Right lobe of liver (tissue), 6 donors: ENCODE data around the gene RPTOR. TPM values are rescaled to one million over a fixed set of nuclear protein-coding genes. Genes with fewer than 3 reads are reported as not detected.
A peak's percentile ranks its signal among the peaks of the same experiment; 100 is the strongest.

Experiments used
- ATAC-seq, 4 donors: fragments of 200-7000 bp; cut with Tn5 transposase; one replicate each; pipeline ENCODE4 v1.9.1; 2020; ENCODE audit warnings: mild to moderate bottlenecking in 4 of 4, moderate library complexity in 4 of 4
- DNase-seq, 3 donors: peaks; one replicate each; pipeline ENCODE4 v3.0.0-alpha.2; 2020
- H3K27ac ChIP-seq, 3 donors: fragments of 200-600 bp; one replicate each; pipeline ENCODE4 v1.8.0; 2022
- H3K27me3 ChIP-seq, 2 donors: fragments of 200-600 bp; one replicate each; pipeline ENCODE4 v1.8.0; 2022
- H3K36me3 ChIP-seq, 4 donors: fragments of 200-600 bp; sonication (generic) in 1 of 4; one replicate each; pipeline versions ENCODE4 v1.5.1 to v1.8.0; 2017 to 2022; ENCODE audit warnings: control low read depth in 1 of 4
- H3K4me1 ChIP-seq, 4 donors: fragments of 200-600 bp; sonication (generic) in 1 of 4; one replicate each; pipeline versions ENCODE4 v1.5.1 to v1.8.0; 2017 to 2022; ENCODE audit warnings: control low read depth in 1 of 4
- H3K4me3 ChIP-seq, 3 donors: fragments of 200-600 bp; one replicate each; pipeline ENCODE4 v1.8.0; 2022
- H3K9me3 ChIP-seq, 4 donors: fragments of 200-600 bp; sonication (generic) in 1 of 4; one replicate each; pipeline versions ENCODE4 v1.5.1 to v1.8.0; 2017 to 2022; ENCODE audit warnings: control low read depth in 1 of 4
- CTCF ChIP-seq, 4 donors: fragments of 200-600 bp in 3 of 4; fragments of 450-650 bp in 1 of 4; IDR thresholded peaks; one replicate each; pipeline versions ENCODE4 v1.5.1 to v1.8.0; 2016 to 2022; ENCODE audit warnings: antibody characterized with exemption in 4 of 4, mild to moderate bottlenecking in 2 of 4
- POLR2A ChIP-seq: fragments of 450-650 bp; IDR thresholded peaks from one replicate; pipeline ENCODE4 v1.6.1; 2017; ENCODE audit warnings: antibody characterized with exemption, mild to moderate bottlenecking
- WGBS: methylation state at CpG from one replicate; pipeline ENCODE4 v1.1.6; 2018; ENCODE audit warnings: low coverage, low lambda C conversion rate; ENCODE audit not compliant: insufficient coverage; ENCODE audit errors: missing lambda C conversion rate; 5-methylcytosine and 5-hydroxymethylcytosine counted together
- intact Hi-C, 2 donors: fragments of 100-400 bp; cut with DNase I; formaldehyde crosslinking; loops; one replicate each; pipeline versions ENCODE4 v1.11.2 to v1.14.1; 2022
- total RNA-seq, 6 experiments: library from RNA; depleted of rRNA in 2 of 6; stranded (reverse); fragments of >200 nt in 2 of 6; fragmentation: NEBNext Ultra II Directional in 3 of 6; extraction: Animal tissue kit (Norgen Biotek cat#: 25700) in 3 of 6; gene quantifications; one replicate each; pipeline versions ENCODE4 v1.1.0 to v1.2.4, GENCODE V29; 2016 to 2023
- donor health status: DM: no; HTN: yes; CAD: no.
- donor health status: DM: no; HTN: no; CAD: no.
- donor health status: DM: no; HTN: no; CAD: no.
- donor health status: DM: no; HTN: yes; CAD: no.
- donor health status: DM: no; HTN: yes; CAD: no.

RPTOR gene
- total RNA-seq, 6 experiments from 2014 or later: 13.1 to 24.0 (median 15.5) TPM

- no peak for DNase-seq
- 88% methylated on average over 5 of the region's 12 CpGs for WGBS
- Histone ChIP-seq H3K4me3 (no peak overlapping the region), H3K36me3 (no peaks in the 10 kb centered on the region), H3K27me3 (no peaks in the 10 kb centered on the region), H3K9me3 (no peaks in the 10 kb centered on the region), H3K27ac (no peak overlapping the region), H3K4me1 (peaks cover 0 to 4% (median 0%) of the 10 kb centered on the region in 4 donors)
- TF ChIP-seq POLR2A (no peak), CTCF (IDR thresholded peaks at IDR 0.05) (no peak)
- intact Hi-C loops: no loop called here
- no peak for ATAC-seq
These were observed 148.9 kb downstream of the RPTOR start for GRCh38 chr17:80693511-80693910.

- no peak overlapping the region for H3K27ac ChIP-seq
- no peaks in the 10 kb centered on the region for H3K36me3 ChIP-seq
- no peak for DNase-seq
- intact Hi-C loops: no loop called here
- peak in 1 of 4 donors; percentile 20 for ATAC-seq
- H3K4me3 ChIP-seq: no peak overlapping the region
- no peaks in the 10 kb centered on the region for H3K27me3 ChIP-seq
- H3K4me1 ChIP-seq: peaks cover 0 to 4% (median 0%) of the 10 kb centered on the region in 4 donors
- no peaks in the 10 kb centered on the region for H3K9me3 ChIP-seq
- no peak for TF ChIP-seq CTCF (IDR thresholded peaks at IDR 0.05)
- TF ChIP-seq POLR2A: no peak
- WGBS: 89% methylated on average over 9 of the region's 28 CpGs
These were observed 149.7 kb downstream of the RPTOR start for GRCh38 chr17:80694085-80694991.

- Histone ChIP-seq H3K9me3 (no peaks in the 10 kb centered on the region), H3K36me3 (no peaks in the 10 kb centered on the region), H3K27ac (no peak overlapping the region), H3K4me3 (no peak overlapping the region), H3K27me3 (no peaks in the 10 kb centered on the region), H3K4me1 (peaks cover 0 to 4% (median 0%) of the 10 kb centered on the region in 4 donors)
- DNase-seq: no peak
- WGBS: 66% methylated on average over 16 of the region's 28 CpGs
- no peak for TF ChIP-seq POLR2A
- no peak for TF ChIP-seq CTCF (IDR thresholded peaks at IDR 0.05)
- intact Hi-C loops: no loop called here
- peak in 1 of 4 donors; percentile 16 for ATAC-seq
These were observed 150.6 kb downstream of the RPTOR start for GRCh38 chr17:80694992-80695912.

- H3K4me1 ChIP-seq: peaks cover 0 to 4% (median 0%) of the 10 kb centered on the region in 4 donors
- 49% methylated on average over 4 of the region's 4 CpGs for WGBS
- no peaks in the 10 kb centered on the region for H3K36me3 ChIP-seq
- DNase-seq: no peak
- no peak for TF ChIP-seq POLR2A
- no peak for TF ChIP-seq CTCF (IDR thresholded peaks at IDR 0.05)
- no peak for ATAC-seq
- H3K4me3 ChIP-seq: no peak overlapping the region
- H3K27me3 ChIP-seq: no peaks in the 10 kb centered on the region
- H3K27ac ChIP-seq: no peak overlapping the region
- intact Hi-C loops: no loop called here
- no peaks in the 10 kb centered on the region for H3K9me3 ChIP-seq
These were observed 151.3 kb downstream of the RPTOR start for GRCh38 chr17:80695979-80696378.
